Ectodermal cell (in vitro differentiated cells): ENCODE data around the gene PCYOX1L.

Source experiments
- H3K27ac ChIP-seq: 2 replicates; pipeline ENCODE4 v1.7.0; 2013; ENCODE audit warnings: mild to moderate bottlenecking, low read depth, low read length; ENCODE audit not compliant: insufficient read depth, poor library complexity, severe bottlenecking
- H3K27me3 ChIP-seq: 2 replicates; pipeline ENCODE4 v1.7.0; 2013; ENCODE audit warnings: mild to moderate bottlenecking, low read length; ENCODE audit not compliant: insufficient read depth, control insufficient read depth, poor library complexity, severe bottlenecking
- H3K36me3 ChIP-seq: one replicate; pipeline ENCODE4 v1.7.0; 2013; ENCODE audit warnings: low read length; ENCODE audit not compliant: control insufficient read depth, insufficient read depth
- H3K4me1 ChIP-seq: one replicate; pipeline ENCODE4 v1.7.0; 2013; ENCODE audit warnings: low read length; ENCODE audit not compliant: control insufficient read depth, insufficient read depth
- H3K4me3 ChIP-seq: 2 replicates; pipeline ENCODE4 v1.7.0; 2013; ENCODE audit warnings: low read depth, low read length, control low read depth; ENCODE audit not compliant: insufficient read depth
- H3K9me3 ChIP-seq: 2 replicates; pipeline ENCODE4 v1.7.0; 2013; ENCODE audit warnings: mild to moderate bottlenecking, low read length, moderate library complexity; ENCODE audit not compliant: control insufficient read depth
- WGBS, 2 experiments: methylation state at CpG; one replicate each; pipeline ENCODE4 v1.1.7; 2013; ENCODE audit warnings: missing lambda C conversion rate in 2 of 2; 5-methylcytosine and 5-hydroxymethylcytosine counted together

The PCYOX1L gene

DNA sequence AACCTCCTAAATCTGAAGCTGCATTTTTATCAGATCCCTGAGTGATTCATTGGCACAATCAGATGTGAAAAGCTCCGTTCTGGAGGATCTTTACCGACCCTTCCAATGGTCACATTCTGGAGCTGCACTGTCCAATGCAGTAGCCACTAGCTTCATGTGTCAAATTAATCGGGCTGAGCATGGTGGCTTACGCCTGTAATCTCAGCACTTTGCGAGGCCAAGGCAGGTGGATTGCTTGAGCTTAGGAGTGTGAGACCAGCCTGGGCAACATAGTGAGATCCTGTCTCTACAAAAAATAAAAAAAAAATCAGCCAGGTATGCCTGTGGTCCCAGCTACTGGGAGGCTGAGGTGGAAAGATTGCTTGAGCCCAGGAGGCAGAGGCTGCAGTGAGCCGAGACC is 17.6 kb downstream of the PCYOX1L start:
- Histone ChIP-seq H3K4me3 (no peak overlapping the region), H3K27me3 (no peaks in the 10 kb centered on the region), H3K27ac (no peak overlapping the region), H3K4me1 (no peaks in the 10 kb centered on the region), H3K9me3 (no peaks in the 10 kb centered on the region), H3K36me3 (no peaks in the 10 kb centered on the region)
- WGBS, 2 experiments = 92 to 94% methylated on average over 6 of the region's 6 CpGs

DNA sequence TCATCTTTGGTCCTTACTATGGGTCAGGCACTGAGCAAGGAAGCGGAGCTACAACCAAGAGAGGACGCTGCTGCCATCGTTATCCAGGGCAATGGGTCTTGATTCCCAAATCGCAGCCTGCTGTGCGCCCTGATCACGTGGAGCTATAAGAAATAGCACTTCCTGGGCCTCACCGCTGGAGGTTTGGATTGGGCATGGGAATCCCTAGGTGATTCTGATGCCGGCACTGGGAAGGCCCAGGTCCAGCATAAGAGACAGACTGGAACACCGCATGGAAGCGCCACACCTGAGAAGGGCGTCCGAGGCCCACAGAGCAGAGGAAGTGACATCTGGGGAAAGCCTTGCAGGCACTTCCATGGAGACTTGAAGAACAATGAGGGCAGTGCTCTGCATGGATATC is 18.3 kb downstream of the PCYOX1L start:
- no peaks in the 10 kb centered on the region for H3K27me3 ChIP-seq
- H3K9me3 ChIP-seq = no peaks in the 10 kb centered on the region
- H3K27ac ChIP-seq = no peak overlapping the region
- no peaks in the 10 kb centered on the region for H3K36me3 ChIP-seq
- H3K4me3 ChIP-seq = no peak overlapping the region
- WGBS, 2 experiments = 95% methylated on average over 12 of the region's 12 CpGs
- H3K4me1 ChIP-seq = peaks cover under 1% of the 10 kb centered on the region

DNA sequence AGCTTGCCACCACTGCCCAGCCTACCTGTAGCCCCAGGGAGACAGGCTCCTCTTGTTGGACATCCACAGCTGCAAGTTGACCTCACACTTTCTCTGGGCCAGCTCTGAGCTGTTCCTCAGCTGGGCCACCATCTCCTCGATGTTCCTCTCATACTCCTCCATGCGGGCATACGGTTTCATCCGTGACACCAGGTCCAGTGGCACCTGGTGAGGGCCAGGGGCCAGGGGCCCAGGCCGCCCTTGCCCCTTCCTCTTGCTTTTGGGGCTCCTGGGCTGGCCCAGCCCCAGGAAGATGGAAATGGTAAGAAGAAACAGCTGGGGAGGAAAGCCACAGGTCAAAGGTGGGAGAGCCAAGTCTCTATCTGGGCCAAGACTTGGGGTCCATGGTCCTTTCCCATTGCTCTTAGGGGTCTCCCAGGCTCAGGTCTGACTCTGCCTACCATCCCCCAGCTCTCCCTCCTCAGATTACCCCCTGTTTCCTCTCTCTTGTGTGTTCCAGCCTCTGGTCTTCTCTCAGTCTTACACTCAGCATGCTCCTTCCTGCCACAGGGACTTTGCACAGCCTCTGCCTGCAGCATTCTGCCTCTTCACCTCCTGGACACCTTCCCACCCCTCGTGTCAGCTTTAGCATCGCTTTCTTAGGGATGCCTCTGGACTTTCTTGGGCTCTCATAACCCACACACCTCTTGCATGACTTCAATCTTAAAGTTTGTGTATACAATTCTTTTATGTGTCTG is 19.0 kb downstream of the PCYOX1L start:
- Histone ChIP-seq H3K36me3 (no peaks in the 10 kb centered on the region), H3K27me3 (no peaks in the 10 kb centered on the region), H3K4me1 (peaks cover 7% of the 10 kb centered on the region), H3K27ac (no peak overlapping the region), H3K4me3 (no peak overlapping the region), H3K9me3 (no peaks in the 10 kb centered on the region)
- WGBS, 2 experiments = 89 to 92% methylated on average over 7 of the region's 7 CpGs

DNA sequence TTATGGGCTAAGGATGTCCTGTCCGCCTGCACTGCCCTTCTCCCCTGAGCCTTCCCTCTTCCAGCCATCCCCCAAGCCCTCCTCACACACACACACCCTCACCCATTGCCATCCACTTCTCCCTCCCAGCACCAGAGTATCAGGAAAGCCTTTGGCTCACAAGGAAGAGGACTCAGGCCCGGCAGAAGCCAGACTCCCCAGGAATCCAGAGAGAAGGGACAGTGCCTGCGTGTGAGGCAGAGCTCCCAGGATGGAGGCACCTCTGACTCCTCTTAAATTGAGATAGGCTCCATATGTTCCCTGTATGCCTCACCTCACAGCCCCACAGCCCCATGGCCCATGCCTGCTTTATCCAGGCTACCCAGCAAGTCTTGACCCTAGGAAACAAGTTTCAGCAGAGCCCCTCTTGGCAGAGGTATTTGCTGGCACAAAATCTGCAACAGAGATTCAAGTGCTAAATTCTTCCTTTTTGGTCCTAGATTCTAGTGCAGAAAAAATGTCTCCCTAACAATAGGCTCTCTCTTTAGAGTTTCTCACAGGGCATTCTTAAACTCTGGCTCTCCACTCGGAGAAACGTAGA is 20.5 kb downstream of the PCYOX1L start:
- Histone ChIP-seq H3K36me3 (no peaks in the 10 kb centered on the region), H3K4me3 (no peak overlapping the region), H3K27me3 (no peaks in the 10 kb centered on the region), H3K9me3 (no peaks in the 10 kb centered on the region), H3K27ac (no peak overlapping the region), H3K4me1 (peaks cover 7% of the 10 kb centered on the region)
- 80 to 82% methylated on average over 5 of the region's 5 CpGs for WGBS, 2 experiments

DNA sequence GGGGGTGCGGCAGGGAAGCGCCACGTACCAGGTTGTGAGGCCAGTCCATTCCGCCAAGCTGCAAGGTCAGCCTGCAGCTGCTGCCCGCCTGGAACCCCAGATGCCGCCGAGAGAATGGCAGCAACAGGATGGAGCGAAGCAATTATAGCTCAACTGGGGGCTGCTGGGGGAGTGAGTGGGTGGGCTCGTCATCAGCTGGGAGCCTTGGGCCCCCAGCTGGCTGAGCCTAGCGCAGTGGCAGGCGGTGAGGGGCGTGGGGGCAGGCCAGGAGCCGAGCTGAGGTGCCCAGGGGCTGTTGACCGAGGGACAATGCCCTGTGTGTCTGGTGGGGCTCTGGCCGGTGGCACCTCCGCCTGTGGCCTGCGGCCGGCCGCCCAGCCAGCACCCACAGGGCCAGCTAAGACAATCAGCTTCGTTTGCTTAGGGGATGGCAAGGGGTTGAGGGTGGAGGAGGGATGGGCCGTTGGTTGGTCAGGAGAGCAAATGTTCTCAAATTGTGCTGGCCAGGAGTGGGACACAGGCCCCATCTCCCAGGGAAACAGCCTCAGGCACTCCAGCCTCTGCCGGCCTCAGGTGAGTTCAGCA is 21.4 kb downstream of the PCYOX1L start, which contains the start of gene IL17B:
IL17B (minus strand) TSS at position 116 of the 585 bp plus-strand sequence; CDS start at position 49, 67 bp downstream.
- H3K36me3 ChIP-seq = no peaks in the 10 kb centered on the region
- H3K27ac ChIP-seq = no peak within 1 kb of the TSS
- peaks cover 7% of the 10 kb centered on the region for H3K4me1 ChIP-seq
- H3K27me3 ChIP-seq = no peaks in the 10 kb centered on the region
- 90% methylated on average over 22 of the region's 22 CpGs for WGBS, 2 experiments
- no peaks in the 10 kb centered on the region for H3K9me3 ChIP-seq
- H3K4me3 ChIP-seq = no peak within 1 kb of the TSS

DNA sequence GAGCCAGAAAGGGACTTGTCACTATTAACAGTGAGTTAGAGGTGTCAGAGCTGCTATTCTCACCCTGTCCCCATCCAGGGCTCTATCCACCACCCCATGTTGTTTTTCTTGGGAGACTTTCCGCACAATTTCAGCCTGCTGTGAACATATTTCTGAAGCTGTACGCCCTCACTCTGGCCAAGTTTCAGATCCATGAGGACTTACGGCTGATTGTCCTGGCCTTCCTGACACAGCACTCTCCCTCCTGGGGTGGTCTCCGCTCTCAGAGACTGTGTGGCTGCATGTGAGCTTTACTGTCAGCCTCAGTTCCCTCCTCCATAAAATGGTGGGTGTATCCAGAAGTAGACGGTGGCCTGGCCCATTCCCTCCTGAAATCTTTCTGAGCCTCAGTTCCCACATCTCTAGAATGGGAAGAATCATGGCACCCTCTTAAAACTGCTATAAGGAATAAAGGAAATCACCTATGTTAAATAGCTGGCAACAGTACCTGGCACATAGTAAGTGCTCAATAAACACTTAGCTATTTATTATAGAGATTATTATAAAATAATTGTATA is 22.1 kb downstream of the PCYOX1L start:
- no peaks in the 10 kb centered on the region for H3K27me3 ChIP-seq
- no peaks in the 10 kb centered on the region for H3K36me3 ChIP-seq
- no peaks in the 10 kb centered on the region for H3K9me3 ChIP-seq
- H3K4me3 ChIP-seq = no peak overlapping the region
- H3K4me1 ChIP-seq = peaks cover 7% of the 10 kb centered on the region
- H3K27ac ChIP-seq = no peak overlapping the region
- WGBS, 2 experiments = 93 to 94% methylated on average over 5 of the region's 5 CpGs

DNA sequence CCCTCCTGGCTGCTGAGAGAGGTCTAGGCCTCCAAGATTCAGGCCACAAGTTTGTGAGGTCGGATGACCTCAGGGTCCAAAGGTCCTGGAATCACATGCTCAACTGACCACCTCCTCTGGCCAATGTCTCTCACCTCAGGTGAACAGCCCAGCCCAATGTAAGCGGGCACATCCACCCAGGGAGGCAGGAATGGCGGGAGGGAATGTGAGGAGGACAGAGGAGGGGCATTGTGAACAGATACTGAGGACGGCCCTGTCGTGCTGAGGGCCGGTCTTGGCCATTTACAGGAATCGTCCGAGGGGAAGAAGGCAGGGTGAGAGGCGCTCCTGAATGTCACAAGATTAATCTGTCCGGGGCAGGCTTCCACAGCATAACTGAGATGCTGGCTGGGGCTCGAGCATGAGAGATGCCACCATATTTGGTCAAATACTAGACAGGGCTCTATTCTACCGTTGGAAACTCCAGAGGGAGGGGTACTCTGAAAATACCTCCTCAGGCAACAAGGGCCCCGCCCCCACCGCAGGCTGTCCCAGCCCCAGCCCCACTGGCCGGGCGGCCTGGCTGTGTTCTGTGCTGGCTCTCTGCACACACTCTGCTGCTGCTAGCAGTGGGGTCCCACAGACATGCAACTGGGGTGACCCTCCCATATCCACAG is 22.7 kb downstream of the PCYOX1L start:
- Histone ChIP-seq H3K27ac (no peak overlapping the region), H3K4me3 (no peak overlapping the region), H3K36me3 (no peaks in the 10 kb centered on the region), H3K27me3 (no peaks in the 10 kb centered on the region), H3K4me1 (peaks cover 7% of the 10 kb centered on the region), H3K9me3 (no peaks in the 10 kb centered on the region)
- WGBS, 2 experiments = 76 to 81% methylated on average over 16 of the region's 16 CpGs

DNA sequence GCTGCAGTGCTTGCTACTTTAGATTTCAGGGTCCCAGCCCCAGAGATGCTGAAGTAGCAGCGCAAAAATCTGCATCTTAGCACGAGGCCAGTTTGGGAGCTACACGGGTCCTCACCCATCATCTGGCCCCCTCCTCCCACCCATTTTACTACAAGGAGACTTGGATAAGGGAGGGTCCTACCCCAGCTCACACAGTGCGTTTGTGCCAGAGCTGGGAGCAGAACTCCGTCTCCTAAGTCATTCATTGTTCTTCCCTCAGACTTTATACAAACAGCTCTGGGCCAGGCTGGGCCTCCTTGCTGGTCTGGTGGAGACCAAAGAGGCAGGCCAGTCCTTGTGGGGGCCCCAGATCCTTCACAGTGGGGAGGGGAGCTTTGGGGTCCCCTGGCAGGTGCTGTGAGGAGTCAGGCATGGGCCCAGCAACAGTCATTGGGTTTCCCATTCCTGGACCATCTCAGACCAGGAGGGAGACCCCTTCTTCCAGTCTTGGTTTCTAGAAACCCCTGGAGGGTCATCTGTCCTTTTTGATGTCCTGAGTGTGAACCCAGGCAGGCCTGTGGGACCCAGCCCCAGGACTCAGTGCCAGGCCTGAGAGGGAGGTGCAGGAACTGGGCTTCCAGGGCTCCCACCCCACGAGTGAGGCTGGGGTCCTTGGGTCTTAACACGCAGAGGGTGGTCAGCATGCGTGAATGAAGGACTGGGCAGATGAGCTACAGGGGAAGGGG is 23.6 kb downstream of the PCYOX1L start:
- no peaks in the 10 kb centered on the region for H3K9me3 ChIP-seq
- no peaks in the 10 kb centered on the region for H3K36me3 ChIP-seq
- H3K27me3 ChIP-seq = no peaks in the 10 kb centered on the region
- no peak overlapping the region for H3K27ac ChIP-seq
- no peak overlapping the region for H3K4me3 ChIP-seq
- WGBS, 2 experiments = 57 to 59% methylated on average over 8 of the region's 8 CpGs
- peaks cover 7% of the 10 kb centered on the region for H3K4me1 ChIP-seq

DNA sequence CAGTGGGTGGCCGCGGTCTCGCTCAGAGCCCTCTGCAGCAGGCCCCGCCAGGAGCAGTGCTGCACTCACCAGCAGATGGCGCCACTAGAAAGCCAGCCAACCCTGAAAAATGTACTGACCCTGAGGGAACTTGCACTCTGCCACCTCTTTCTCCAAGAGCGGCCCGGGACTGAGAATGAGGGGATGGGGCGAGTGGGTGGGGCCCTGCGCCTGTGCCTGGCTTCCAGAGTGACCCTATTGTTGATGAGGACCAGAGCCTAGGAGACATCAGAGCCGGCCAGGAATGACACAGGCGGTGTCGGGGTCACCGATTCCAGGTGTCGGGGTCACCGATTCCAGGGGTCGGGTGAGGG is 24.1 kb downstream of the PCYOX1L start:
- Histone ChIP-seq H3K9me3 (no peaks in the 10 kb centered on the region), H3K27ac (no peak overlapping the region), H3K4me3 (no peak overlapping the region), H3K27me3 (no peaks in the 10 kb centered on the region), H3K4me1 (peaks cover 7% of the 10 kb centered on the region), H3K36me3 (no peaks in the 10 kb centered on the region)
- WGBS, 2 experiments = 45 to 47% methylated on average over 16 of the region's 16 CpGs
